GM12875 (cell line): ENCODE measurements around the gene SMG5.
"Not testable (repeated sequence)": the region's sequence is repeated elsewhere in the genome, so short reads cannot be mapped to it uniquely, and the experiment has no call there.

Source experiments
- H3K4me3 ChIP-seq: one replicate; pipeline ENCODE4 v1.5.1; 2011; ENCODE audit warnings: low read depth, low read length, control low read depth
- TF ChIP-seq, protein P1 (sequence below): IDR thresholded peaks from 2 replicates; pipeline ENCODE4 v1.5.1; 2011; ENCODE audit warnings: low read depth, mild to moderate bottlenecking, control low read depth, inconsistent platforms, low read length, moderate library complexity, borderline replicate concordance; ENCODE audit not compliant: insufficient read depth

Gene SMG5, protein sequence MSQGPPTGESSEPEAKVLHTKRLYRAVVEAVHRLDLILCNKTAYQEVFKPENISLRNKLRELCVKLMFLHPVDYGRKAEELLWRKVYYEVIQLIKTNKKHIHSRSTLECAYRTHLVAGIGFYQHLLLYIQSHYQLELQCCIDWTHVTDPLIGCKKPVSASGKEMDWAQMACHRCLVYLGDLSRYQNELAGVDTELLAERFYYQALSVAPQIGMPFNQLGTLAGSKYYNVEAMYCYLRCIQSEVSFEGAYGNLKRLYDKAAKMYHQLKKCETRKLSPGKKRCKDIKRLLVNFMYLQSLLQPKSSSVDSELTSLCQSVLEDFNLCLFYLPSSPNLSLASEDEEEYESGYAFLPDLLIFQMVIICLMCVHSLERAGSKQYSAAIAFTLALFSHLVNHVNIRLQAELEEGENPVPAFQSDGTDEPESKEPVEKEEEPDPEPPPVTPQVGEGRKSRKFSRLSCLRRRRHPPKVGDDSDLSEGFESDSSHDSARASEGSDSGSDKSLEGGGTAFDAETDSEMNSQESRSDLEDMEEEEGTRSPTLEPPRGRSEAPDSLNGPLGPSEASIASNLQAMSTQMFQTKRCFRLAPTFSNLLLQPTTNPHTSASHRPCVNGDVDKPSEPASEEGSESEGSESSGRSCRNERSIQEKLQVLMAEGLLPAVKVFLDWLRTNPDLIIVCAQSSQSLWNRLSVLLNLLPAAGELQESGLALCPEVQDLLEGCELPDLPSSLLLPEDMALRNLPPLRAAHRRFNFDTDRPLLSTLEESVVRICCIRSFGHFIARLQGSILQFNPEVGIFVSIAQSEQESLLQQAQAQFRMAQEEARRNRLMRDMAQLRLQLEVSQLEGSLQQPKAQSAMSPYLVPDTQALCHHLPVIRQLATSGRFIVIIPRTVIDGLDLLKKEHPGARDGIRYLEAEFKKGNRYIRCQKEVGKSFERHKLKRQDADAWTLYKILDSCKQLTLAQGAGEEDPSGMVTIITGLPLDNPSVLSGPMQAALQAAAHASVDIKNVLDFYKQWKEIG

DNA sequence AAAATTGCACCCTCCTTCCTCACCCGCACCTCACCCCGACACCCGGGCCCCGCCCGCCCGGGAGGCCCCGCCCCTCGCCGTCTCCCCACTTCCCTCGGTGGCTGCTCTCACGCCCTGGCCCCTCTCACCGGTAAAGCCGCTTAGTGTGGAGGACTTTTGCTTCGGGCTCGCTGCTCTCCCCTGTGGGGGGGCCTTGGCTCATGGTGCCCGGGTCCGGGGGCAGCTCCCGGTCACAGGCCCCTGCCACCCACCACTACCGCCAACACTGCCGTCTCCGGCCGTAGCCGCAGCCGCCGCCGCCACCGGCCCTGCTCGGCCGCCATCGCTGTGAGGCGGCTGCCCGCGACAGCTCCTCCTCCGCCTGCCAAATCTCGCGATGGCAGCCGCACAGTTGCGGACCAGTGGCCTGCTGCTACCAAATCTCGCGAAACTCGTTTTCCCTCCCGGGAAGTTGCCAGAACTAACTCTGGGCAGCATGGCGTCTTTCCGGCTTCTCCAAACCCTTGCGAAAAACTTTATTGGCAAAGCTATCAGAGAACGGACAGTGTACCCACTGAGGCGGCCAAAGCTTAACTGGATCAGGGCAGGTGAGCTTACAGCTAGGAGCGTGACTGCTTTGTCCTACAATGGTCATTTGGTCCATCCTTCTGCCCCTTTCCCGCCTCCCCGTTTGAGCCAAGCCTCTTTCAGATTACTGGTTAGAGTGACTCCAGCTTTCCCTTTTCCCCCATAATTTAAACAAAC lies at the start of gene SMG5:
Gene SMG5 (minus strand): TSS at position 347 of the 744 bp plus-strand sequence. CDS start 145 bp downstream, at position 202.
- TF ChIP-seq, protein P1, sequence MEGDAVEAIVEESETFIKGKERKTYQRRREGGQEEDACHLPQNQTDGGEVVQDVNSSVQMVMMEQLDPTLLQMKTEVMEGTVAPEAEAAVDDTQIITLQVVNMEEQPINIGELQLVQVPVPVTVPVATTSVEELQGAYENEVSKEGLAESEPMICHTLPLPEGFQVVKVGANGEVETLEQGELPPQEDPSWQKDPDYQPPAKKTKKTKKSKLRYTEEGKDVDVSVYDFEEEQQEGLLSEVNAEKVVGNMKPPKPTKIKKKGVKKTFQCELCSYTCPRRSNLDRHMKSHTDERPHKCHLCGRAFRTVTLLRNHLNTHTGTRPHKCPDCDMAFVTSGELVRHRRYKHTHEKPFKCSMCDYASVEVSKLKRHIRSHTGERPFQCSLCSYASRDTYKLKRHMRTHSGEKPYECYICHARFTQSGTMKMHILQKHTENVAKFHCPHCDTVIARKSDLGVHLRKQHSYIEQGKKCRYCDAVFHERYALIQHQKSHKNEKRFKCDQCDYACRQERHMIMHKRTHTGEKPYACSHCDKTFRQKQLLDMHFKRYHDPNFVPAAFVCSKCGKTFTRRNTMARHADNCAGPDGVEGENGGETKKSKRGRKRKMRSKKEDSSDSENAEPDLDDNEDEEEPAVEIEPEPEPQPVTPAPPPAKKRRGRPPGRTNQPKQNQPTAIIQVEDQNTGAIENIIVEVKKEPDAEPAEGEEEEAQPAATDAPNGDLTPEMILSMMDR: no peak

DNA sequence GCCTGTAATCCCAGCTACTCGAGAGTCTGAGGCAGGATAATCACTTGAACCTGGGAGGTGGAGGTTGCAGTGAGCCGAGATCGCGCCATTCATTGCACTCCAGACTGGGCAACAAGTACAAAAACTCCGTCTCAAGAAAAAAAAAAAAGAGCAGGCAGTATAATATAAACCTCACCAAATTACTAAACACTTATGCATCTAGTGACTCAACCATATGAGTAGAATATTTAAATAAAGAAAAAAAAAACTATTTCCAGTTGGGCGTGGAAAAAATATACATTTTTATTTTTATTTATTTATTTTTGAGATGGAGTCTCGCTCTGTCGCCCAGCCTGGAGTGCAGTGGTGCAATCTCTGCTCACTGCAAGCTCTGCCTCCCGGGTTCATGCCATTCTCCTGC lies 40.6 kb upstream of the SMG5 start:
- not testable (repeated sequence) for H3K4me3 ChIP-seq

More for the DNA sequence above, at the start of gene SMG5:
- peak within 1 kb of the TSS; percentile 91 for H3K4me3 ChIP-seq

DNA sequence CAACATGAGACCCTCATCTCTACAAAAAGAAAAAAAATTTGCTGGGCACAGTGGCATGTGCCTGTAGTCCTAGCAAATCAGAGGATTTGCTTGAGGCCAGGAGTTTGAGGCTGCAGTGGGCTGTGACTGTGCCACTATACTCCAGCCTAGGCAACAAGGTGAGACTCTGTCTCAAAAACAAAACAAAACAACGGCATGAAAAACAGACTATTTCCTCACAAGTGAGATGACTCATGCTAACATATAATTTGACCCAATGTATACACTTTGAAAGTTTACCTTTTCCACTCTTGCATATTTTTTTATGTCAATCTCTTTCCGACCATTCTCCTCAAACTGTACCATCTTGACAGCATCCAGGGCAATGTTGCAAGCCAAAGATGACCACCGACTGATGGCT lies 37.9 kb upstream of the SMG5 start:
- TF ChIP-seq, protein P1: no peak
- H3K4me3 ChIP-seq: no peak overlapping the region

DNA sequence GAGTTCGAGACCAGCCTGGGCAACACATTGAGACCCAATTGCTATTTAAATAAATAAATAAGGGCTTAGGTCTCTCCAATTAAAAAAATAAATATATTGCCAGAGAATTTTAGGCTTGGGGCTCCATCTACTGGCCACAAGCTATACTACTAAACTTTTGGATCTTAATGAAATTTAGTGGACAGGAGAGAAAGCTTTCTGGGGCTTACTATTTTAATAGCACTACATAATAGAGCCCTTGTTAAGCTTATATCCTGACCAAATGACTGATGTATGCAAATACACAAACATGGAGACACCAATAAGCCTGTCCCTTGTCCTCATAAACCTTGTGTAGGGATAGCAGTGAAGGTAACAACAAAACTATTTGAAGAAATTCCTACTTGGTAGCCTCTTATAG lies 37.0 kb upstream of the SMG5 start:
- H3K4me3 ChIP-seq: no peak overlapping the region
- TF ChIP-seq, protein P1: peak; percentile 26; the same call in 1 of the 2 replicates

DNA sequence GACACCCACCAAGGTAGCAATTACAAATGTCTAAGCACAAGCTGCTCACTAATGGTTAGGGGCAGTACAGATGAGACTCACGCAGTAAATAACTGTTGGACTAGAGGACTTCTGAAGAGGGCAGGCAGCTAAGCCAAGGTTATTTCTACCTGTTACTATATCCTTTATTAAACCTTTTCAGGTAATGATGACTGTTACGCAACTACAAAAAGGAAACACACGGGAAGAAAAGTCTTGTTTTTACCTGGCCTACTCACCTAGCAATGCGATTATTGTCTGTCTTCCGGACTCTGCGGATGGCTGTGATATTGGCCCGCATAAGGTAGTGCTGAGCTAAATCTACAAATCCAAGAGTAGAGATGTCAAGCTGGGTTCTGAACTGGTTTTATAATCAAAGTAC lies 34.3 kb upstream of the SMG5 start:
- no peak overlapping the region for H3K4me3 ChIP-seq
- TF ChIP-seq, protein P1: no peak

DNA sequence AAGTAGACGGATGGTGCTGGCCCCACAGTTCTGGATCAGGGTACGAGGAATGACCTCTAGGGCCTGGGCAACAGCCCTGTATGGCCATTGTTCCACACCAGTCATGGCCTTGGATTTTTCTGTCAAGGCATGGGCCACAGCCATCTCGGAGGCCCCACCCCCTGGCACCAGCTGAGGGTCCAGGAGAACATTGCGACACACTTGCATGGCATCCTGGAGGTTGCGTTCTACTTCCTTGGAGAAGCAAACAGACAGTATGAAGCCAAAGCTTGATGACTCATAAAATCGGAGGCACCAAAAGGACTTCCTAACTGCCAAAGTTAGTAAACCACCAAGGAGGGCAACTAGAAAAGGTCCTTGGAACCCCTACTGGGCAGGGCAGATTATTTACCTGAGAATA lies 28.3 kb upstream of the SMG5 start:
- TF ChIP-seq, protein P1: no peak

DNA sequence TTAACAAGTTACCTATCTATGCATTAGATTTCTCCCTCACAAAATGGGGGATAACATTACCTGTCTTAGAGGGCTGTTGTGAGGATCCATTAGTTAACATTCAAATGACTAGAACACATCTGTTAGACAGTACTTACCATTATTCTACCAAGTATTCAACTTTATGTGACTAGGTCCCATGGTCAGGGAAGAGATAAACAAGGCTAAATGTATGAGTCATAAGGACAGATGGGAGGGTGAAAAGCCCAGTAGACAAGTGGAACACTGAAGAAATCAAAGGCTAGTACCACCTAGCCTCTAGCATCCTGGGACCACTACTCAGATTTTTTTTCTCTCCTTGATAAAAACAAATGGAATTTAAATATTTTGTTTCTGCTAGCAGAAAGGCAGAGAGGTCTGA lies 25.5 kb upstream of the SMG5 start:
- TF ChIP-seq, protein P1: no peak
- H3K4me3 ChIP-seq: no peak overlapping the region

More for the DNA sequence above, 28.3 kb upstream of the SMG5 start:
- H3K4me3 ChIP-seq: no peak overlapping the region
